Esophagus muscularis mucosa (tissue), 3 donors: Measurements from ENCODE around the gene AUTS2.

Experiments
- POLR2AphosphoS5 ChIP-seq, 2 donors: sonication (generic); formaldehyde crosslinking; IDR thresholded peaks; one replicate each; pipeline ENCODE4 v1.6.1; 2017; ENCODE audit warnings: antibody characterized with exemption in 2 of 2
- TF ChIP-seq, protein P1 (sequence below), 3 experiments: fragments of 200-600 bp in 2 of 3; fragments of 450-650 bp in 1 of 3; sonication (generic) in 2 of 3; IDR thresholded peaks; one replicate each; pipeline ENCODE4 v1.5.1; 2017 to 2019; ENCODE audit warnings: antibody characterized with exemption in 3 of 3, mild to moderate bottlenecking in 2 of 3, moderate library complexity in 1 of 3

- TF ChIP-seq, protein P1, sequence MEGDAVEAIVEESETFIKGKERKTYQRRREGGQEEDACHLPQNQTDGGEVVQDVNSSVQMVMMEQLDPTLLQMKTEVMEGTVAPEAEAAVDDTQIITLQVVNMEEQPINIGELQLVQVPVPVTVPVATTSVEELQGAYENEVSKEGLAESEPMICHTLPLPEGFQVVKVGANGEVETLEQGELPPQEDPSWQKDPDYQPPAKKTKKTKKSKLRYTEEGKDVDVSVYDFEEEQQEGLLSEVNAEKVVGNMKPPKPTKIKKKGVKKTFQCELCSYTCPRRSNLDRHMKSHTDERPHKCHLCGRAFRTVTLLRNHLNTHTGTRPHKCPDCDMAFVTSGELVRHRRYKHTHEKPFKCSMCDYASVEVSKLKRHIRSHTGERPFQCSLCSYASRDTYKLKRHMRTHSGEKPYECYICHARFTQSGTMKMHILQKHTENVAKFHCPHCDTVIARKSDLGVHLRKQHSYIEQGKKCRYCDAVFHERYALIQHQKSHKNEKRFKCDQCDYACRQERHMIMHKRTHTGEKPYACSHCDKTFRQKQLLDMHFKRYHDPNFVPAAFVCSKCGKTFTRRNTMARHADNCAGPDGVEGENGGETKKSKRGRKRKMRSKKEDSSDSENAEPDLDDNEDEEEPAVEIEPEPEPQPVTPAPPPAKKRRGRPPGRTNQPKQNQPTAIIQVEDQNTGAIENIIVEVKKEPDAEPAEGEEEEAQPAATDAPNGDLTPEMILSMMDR (IDR thresholded peaks at IDR 0.05): no peak
- no peak for TF ChIP-seq POLR2AphosphoS5 (IDR thresholded peaks at IDR 0.05)
These were observed 260.2 kb downstream of the AUTS2 start for GRCh38 chr7:69858471-69858870.
